ENCODE results near the gene RNF103.

GRCh38 chr2:86616502-86616901 is 7.2 kb downstream of the RNF103 start:
- TF ChIP-seq CTCF (IDR thresholded peaks at IDR 0.05; ENCODE audit: low read depth, low read length) (no peak), POLR2A (IDR thresholded peaks at IDR 0.05; ENCODE audit: extremely low read depth, insufficient read length) (no peak)
